Amniotic epithelial cell (primary cell): ENCODE data around the gene AOPEP.
"Not testable (repeated sequence)": the region's sequence is repeated elsewhere in the genome, so short reads cannot be mapped to it uniquely, and the experiment has no call there.

Experiments used
- DNase-seq: peaks from one replicate; pipeline ENCODE4 v3.0.0-alpha.2; 2010; ENCODE audit warnings: low read depth

AOPEP gene

DNA sequence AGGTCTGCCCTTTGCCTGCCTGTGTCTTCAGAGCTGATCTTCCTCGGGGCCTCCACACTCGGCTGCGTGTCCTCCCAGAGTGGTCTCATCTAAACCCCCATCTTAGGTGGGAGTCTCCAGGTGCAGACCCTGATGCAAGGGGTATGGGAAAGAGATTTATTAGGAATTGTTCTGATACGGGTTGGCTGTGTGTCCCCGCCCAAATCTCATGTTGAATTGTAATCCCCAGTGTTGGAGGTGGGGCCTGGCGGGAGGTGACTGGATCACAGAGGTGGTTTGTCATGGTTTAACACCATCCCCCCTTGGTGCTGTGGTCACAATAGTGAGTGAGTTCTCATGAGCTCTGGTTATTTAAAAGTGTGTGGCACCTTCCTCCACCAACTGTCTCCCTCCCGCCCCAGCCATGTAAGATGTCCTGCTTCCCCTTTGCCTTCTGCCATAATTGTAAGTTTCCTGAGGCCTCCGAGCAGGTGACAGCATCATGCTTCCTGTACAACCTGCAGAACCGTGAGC lies 208.4 kb downstream of the AOPEP start:
- DNase-seq: no peak

GRCh38 chr9:94935396-94935795 lies 208.9 kb downstream of the AOPEP start:
- DNase-seq: no peak

- peak; percentile 78 for DNase-seq
Measured at GRCh38 chr9:94936419-94936818, 209.9 kb downstream of the AOPEP start.

DNA sequence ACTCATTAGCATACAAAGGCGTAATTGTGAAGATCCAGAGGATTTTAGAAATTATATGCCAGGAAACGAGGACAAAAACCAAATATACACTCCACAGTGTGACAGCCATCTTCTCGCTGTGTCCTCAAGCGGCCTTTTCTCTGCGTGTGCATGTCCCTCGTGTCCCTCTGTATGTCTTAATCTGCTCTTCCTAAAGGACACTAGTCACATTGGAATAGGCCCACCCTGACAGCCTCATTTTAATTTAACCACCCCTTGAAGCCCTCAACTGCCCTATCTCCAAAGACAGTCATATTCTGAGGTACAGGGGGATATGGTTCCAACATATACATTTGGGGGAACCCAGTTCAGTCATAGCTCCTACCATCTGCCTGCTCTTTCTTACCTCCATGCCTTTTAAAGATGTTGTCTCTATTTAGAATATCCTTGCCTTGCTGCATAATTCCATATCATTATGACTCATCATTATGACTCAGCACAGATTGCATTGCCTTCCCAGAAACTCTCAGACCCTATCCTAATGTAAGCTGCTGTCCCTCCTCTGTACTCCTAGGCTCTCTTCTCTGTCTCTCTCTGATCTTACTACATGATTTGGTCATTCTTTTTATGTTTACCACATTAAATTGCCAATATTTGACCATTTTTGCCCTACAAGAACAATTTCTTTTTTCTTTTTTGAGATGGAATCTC lies 210.9 kb downstream of the AOPEP start:
- DNase-seq: peak; percentile 90

GRCh38 chr9:94938384-94938783 lies 211.9 kb downstream of the AOPEP start:
- no peak for DNase-seq

GRCh38 chr9:94940296-94940695 lies 213.8 kb downstream of the AOPEP start:
- not testable (repeated sequence) for DNase-seq

DNA sequence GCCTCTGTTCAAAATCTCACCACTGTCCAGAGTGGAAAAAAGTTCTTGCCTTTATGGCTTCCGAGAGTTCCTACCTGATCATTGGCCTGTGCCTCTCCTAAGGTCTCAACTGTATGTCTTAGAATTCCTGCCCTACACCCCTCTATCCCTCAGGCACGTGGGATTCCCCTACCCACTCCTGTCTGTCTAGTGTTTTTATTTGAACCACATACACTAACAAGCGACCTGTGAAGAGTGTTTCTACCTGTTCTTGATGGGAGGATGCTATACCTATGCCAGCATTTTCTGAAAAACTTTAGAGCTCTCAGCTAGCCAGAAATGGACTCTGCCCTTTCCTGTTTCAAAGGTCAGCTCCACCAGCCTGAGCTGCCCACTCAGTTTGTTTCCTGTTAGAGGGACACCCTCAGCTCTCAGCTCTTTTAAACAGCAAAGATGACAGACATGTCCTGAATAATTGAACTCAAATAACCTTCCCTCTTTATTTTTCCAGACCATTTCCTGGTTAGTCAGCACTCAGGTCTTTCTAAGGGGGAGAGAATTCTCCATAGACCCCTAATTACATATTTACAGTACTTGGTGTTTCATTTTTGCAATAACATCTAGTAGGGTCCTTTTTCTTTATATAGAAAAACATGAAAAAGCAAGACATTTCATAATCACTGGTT lies 214.8 kb downstream of the AOPEP start:
- no peak for DNase-seq

DNA sequence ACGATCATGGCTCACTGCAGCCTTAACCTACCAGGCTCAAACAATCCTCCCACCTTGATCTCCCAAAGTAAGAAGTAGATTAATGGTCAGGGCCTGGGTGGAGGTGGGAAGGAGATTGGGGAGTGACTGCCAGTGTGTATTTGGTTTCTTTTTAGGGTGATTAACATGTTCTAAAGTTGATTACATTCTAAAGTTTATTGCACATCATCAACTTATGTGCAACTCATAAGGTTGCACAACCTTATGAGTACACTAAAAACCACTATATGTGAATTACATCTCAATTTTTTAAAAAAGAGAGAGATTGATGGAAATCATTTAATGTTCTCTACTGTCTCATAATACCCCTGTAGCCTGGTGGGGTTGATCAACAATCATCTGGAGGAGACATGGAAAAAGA lies 218.1 kb downstream of the AOPEP start:
- peak; percentile 73 for DNase-seq

DNA sequence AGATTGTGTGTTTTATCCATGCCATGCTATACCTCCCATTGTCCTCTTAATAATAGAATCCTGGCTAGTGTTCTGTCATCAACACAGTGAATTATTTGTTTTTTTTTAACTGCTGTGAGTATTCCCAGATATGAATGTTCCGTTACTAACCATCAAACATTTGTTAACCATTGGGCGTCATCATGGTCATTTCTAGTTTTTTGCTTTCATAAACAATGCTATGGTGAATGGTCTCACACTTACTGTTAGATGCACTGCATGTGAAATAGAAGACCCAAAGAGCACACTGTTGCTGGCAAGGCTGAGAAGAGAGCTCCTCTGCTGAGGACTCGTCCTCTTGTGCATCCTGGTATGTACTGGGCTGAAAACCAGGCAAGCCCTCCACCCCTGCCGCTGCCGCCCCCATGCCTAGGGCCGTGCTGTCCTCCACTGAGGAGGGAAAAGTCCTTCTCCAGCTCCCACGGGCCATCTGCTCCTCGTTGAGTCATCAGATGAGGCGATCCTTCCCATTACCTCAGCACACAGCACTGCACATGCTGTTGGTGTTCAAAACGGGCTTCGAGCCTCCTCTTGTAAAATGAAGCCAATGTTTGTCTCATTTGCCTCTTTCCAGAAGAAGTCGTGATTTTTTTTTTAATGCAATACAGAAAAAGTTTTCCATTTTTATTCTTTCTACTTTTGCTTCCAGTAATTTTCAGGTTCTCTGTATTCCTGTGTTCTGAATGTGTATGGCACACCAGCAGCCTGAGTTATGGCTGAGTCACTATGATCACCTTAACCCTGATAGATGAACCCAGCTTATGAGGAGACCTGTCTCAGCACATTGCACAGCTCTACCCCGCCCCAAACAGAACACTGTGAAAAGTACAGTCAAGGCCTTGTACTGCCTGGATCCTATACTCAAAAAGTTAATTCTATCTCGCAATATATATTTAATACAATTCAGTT lies 219.0 kb downstream of the AOPEP start:
- DNase-seq: peak; percentile 92

GRCh38 chr9:94946256-94946655 lies 219.8 kb downstream of the AOPEP start:
- DNase-seq: no peak

DNA sequence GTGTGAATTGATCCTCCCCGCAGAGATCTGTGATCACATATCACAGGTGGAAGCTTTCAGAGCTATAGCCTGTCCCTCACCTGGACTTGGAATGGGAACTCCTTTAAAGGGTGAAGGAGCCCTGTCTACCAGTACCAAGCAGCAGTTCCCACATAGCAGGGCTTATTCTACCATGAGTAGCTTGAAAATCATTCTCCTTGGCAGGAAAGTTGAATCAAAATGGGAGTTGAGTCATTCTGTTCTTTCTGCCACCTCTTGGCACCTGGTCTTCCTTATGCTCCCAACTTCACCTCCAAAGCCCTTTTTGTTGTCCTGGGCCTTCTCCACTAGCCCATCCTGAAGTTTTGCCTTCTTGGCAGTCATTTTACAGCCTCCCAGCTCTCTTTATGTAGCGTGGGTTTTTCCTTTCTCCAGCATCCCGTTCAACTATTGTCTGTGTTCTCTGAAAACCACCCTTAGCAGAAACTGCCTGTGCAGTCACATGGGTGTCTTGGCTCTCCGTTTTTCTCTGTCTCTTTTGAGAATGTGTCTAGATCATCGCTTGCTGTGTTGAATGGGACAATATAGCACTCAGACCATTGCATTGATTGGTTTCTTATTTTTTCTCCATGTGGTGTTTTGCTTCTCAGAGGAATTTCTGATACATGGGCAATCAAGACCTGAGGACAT lies 222.2 kb downstream of the AOPEP start:
- peak; percentile 24 for DNase-seq

DNA sequence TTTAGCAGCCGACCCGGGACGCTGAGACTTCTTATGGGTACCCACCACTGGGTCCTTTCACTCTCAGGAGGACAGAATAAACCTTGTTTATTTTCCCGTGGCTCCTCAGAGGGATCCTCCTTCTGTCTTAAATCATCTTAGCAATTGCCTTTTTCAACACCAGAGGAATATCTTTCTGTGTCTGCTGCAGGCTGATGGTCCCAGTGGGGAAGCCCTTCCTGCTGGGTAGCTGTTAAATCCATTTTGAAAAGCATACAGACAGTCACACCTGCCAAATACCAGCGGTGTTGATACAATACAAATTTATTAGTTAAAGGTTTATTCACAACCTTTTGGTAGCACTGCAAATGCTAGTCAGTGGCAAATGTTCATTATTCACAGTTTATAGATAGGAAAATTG lies 222.9 kb downstream of the AOPEP start:
- DNase-seq: no peak

DNA sequence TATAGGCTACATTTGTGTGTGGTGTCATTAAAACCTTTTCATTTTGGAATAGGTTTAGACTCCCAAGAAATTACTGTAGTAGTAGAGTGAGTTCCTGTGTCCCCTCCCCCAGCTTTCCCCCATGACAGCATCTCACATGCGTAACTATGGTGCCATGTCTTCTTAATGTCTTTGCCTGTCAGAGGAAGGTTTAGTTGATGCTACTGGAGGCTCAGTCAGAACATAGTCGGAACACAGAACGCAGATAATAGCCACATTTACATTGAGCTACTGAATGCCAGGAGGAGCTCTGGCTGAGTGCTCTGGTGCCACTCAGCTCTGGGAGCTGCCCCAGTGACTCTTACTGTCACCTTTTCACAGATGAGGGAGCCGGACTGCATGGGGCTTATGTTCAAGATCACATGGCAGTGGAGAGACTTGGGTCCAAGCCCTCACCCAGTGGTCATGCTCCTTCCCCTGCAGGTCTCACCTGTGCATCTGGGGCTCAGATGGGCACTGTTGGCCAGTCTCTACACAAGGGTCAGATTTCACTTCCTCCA lies 223.6 kb downstream of the AOPEP start:
- DNase-seq: no peak

DNA sequence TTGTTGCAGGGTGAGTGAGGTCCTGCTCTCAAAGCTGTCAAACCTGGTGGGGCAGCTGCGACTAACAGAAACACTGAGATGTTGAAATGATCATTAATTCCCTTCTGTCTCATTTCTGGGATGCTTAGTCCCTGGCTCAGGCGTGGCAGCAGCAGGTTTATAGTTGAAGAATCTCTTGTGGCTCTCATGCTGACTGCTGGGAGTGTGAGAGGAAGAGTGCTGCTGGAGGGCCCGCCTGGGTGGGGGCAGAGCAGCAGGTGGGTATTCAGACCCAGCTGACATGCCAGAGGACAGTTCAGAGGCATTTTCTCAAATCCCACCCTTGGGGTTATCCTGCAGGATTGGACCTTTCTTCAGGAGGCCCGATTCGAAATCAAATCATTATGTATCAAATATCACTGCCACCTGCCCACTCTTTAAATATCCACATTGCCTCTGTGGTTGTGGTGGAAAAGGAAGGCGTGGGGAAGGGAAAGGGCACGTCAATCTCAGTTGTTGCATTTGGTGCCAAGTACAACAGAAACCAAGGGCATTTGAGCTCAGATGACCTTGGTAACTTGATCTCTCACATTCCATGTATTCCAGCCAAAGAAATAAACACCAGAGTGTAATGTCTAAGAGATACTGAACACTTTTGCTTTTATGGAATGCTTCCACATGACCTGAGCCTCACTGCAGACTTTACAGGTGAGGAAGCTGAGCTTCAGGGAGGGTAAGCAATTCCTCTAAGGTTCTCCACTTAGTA lies 224.3 kb downstream of the AOPEP start:
- DNase-seq: peak; percentile 78

- DNase-seq: no peak
Measured at GRCh38 chr9:94951324-94952135, 225.0 kb downstream of the AOPEP start.

- peak; percentile 40 for DNase-seq
Measured at GRCh38 chr9:94952565-94953373, 226.3 kb downstream of the AOPEP start.

- DNase-seq: no peak
Measured at GRCh38 chr9:94956731-94957130, 230.2 kb downstream of the AOPEP start.

DNA sequence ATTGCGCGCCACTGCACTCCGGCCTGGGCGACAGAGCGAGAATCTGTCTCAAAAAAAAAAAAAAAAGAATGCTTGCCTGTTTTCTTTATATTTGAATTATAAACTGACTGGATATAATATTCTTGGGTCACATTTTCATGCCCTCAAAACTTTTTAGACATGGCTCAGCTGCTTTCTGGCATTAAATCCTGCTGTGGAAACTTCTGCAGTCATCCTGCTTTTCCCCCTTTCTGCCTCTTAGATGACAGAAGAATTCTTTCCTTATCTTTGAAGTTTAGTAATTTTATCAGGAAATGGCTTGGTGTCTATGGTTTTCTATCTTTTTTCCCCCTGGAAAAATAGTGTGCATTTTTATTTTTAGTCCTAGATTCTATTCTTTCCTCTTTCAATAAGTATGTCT lies 234.5 kb downstream of the AOPEP start:
- DNase-seq: no peak

DNA sequence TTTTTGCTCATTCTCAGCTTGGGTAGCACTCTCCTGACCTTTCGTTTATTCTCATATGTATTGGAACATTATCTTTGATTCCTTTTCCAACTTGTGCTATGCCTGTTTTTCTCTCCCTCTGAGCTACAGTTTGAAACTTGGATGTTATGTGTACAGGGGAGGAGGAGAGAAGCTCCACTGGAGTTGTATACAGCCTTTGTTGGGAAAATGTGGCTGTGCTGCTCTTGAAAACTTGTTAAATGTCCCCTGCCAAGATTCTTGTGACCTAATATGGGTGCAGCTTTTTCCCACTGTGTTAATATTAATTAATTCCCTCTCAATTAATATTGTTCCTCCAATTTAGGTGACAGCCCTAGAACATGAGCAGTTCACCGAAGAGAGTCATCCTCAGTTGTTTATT lies 235.4 kb downstream of the AOPEP start:
- DNase-seq: no peak
